ENCODE data around the gene VIPR1.

- no peak for TF ChIP-seq CTCF (IDR thresholded peaks at IDR 0.05)
- TF ChIP-seq POLR2AphosphoS5 (IDR thresholded peaks at IDR 0.05; ENCODE audit: low read depth, low read length), result no peak
- TF ChIP-seq REST (IDR thresholded peaks at IDR 0.05; ENCODE audit: insufficient read depth in 1 of 2, low read depth in 2 of 2, low read length in 1 of 2), result no peak
- TF ChIP-seq SIN3A (IDR thresholded peaks at IDR 0.05; ENCODE audit: borderline replicate concordance, insufficient read depth, low read depth, low read length), result no peak
- TF ChIP-seq TCF7L2 (IDR thresholded peaks at IDR 0.05; ENCODE audit: low read depth, low read length), result no peak
Observed at GRCh38 chr3:42505849-42506410, 3.5 kb downstream of the VIPR1 start.

Measured in Panc1 (cell line).